ENCODE data around the gene FGF13. TPM values are rescaled to one million over a fixed set of nuclear protein-coding genes. Genes with fewer than 3 reads are reported as not detected.

Gene FGF13
- total and polyA plus RNA-seq, 2 of the 13 experiments (the other 11 are each of a cell fraction or from before 2014, with no cell fraction given), result 0.09 to 0.33 TPM

GRCh38 chrX:138648568-138648967 is 62.9 kb downstream of the FGF13 start (continued):
- no peak for TF ChIP-seq ATF7 (IDR thresholded peaks at IDR 0.05)
- no peak for TF ChIP-seq ATF7 (CRISPR knock-in tag; IDR thresholded peaks at IDR 0.05)
- TF ChIP-seq BRCA1 (CRISPR knock-in tag; IDR thresholded peaks at IDR 0.05), result no peak
- no peak for TF ChIP-seq JUNB (CRISPR knock-in tag; IDR thresholded peaks at IDR 0.05; ENCODE audit: borderline replicate concordance)
- no peak for TF ChIP-seq ZNF263 (CRISPR knock-in tag; IDR thresholded peaks at IDR 0.05)
- no peak for TF ChIP-seq LBX2 (CRISPR knock-in tag; IDR thresholded peaks at IDR 0.05; ENCODE audit: borderline replicate concordance)
- no peak for TF ChIP-seq KAT2B (IDR thresholded peaks at IDR 0.05; ENCODE audit: borderline replicate concordance, low read depth, low read length)
- TF ChIP-seq ATM (IDR thresholded peaks at IDR 0.05; ENCODE audit: borderline replicate concordance), result no peak
- TF ChIP-seq DMAP1 (CRISPR knock-in tag; IDR thresholded peaks at IDR 0.05), result no peak
- no peak for TF ChIP-seq ZNF326 (CRISPR knock-in tag; IDR thresholded peaks at IDR 0.05; ENCODE audit: borderline replicate concordance)
- TF ChIP-seq HMG20A (CRISPR knock-in tag; IDR thresholded peaks at IDR 0.05; ENCODE audit: borderline replicate concordance), result no peak
- no peak for TF ChIP-seq BCLAF1 (IDR thresholded peaks at IDR 0.05)
- no peak for TF ChIP-seq ZBTB43 (CRISPR knock-in tag; conservative IDR thresholded peaks at IDR 0.05)
- no peak for TF ChIP-seq KIAA2018 (CRISPR knock-in tag; IDR thresholded peaks at IDR 0.05; ENCODE audit: borderline replicate concordance)
- TF ChIP-seq ZNF782 (CRISPR knock-in tag; IDR thresholded peaks at IDR 0.05; ENCODE audit: borderline replicate concordance), result no peak
- TF ChIP-seq ATF6 (CRISPR knock-in tag; conservative IDR thresholded peaks at IDR 0.05), result no peak

Data from HepG2 (cell line).